ENCODE measurements around the gene PTPRN2.
"Not testable (repeated sequence)": the region's sequence is repeated elsewhere in the genome, so short reads cannot be mapped to it uniquely, and the experiment has no call there.

PTPRN2 gene

GRCh38 chr7:157516311-157516710 lies 1071.3 kb downstream of the PTPRN2 start:
- DNase-seq = no peak

- no peak for DNase-seq
Observed at GRCh38 chr7:157515342-157516041, 1072.1 kb downstream of the PTPRN2 start.

GRCh38 chr7:157514746-157515145 lies 1072.9 kb downstream of the PTPRN2 start:
- no peak for DNase-seq

- DNase-seq = no peak
Observed at GRCh38 chr7:157514306-157514705, 1073.3 kb downstream of the PTPRN2 start.

- DNase-seq = no peak
Observed at GRCh38 chr7:157513682-157514081, 1073.9 kb downstream of the PTPRN2 start.

GRCh38 chr7:157513162-157513621 lies 1074.4 kb downstream of the PTPRN2 start:
- no peak for DNase-seq

GRCh38 chr7:157509226-157509625 lies 1078.4 kb downstream of the PTPRN2 start:
- DNase-seq = no peak

GRCh38 chr7:157508477-157508881 lies 1079.1 kb downstream of the PTPRN2 start:
- DNase-seq = no peak

GRCh38 chr7:157507987-157508386 lies 1079.6 kb downstream of the PTPRN2 start:
- DNase-seq = no peak

GRCh38 chr7:157506268-157506667 lies 1081.4 kb downstream of the PTPRN2 start:
- DNase-seq = no peak

- no peak for DNase-seq
Observed at GRCh38 chr7:157505646-157506045, 1082.0 kb downstream of the PTPRN2 start.

GRCh38 chr7:157503229-157503628 lies 1084.4 kb downstream of the PTPRN2 start:
- no peak for DNase-seq

GRCh38 chr7:157502701-157503111 lies 1084.9 kb downstream of the PTPRN2 start:
- no peak for DNase-seq

- DNase-seq = no peak
Observed at GRCh38 chr7:157501581-157501980, 1086.0 kb downstream of the PTPRN2 start.

GRCh38 chr7:157500989-157501540 lies 1086.6 kb downstream of the PTPRN2 start:
- DNase-seq = not testable (repeated sequence)

- DNase-seq = no peak
Observed at GRCh38 chr7:157500171-157500960, 1087.3 kb downstream of the PTPRN2 start.

- no peak for DNase-seq
Observed at GRCh38 chr7:157499835-157500153, 1087.8 kb downstream of the PTPRN2 start.

GRCh38 chr7:157499121-157499834 lies 1088.3 kb downstream of the PTPRN2 start:
- DNase-seq = no peak

- DNase-seq = no peak
Observed at GRCh38 chr7:157498657-157499056, 1089.0 kb downstream of the PTPRN2 start.

- DNase-seq = no peak
Observed at GRCh38 chr7:157497744-157498651, 1089.6 kb downstream of the PTPRN2 start.

GRCh38 chr7:157497367-157497743 lies 1090.3 kb downstream of the PTPRN2 start:
- no peak for DNase-seq

All from fibroblast of skin of abdomen (primary cell).